GM12891 (cell line): Measurements from ENCODE around the gene SYNPO2.

Experiments used
- DNase-seq: peaks from one replicate; pipeline ENCODE4 v3.0.0; 2011; ENCODE audit warnings: low spot score; ENCODE audit not compliant: insufficient read length
- FAIRE-seq: peaks from 2 replicates; lab custom pipeline; 2011; peaks lifted over from hg19 to GRCh38; lab: Jason Lieb, UNC
- PAX5 ChIP-seq: IDR thresholded peaks from 2 replicates; pipeline ENCODE4 v1.6.1; 2011; ENCODE audit warnings: low read length, moderate library complexity, mild to moderate bottlenecking; ENCODE audit not compliant: insufficient read depth, severe bottlenecking
- POLR2A ChIP-seq: IDR thresholded peaks from 2 replicates; pipeline ENCODE4 v1.6.1; 2011; ENCODE audit warnings: low read depth, low read length, control low read depth
- POLR2AphosphoS5 ChIP-seq: IDR thresholded peaks from 2 replicates; pipeline ENCODE4 v1.6.1; 2011; ENCODE audit warnings: low read depth, low read length, control low read depth
- POU2F2 ChIP-seq: IDR thresholded peaks from 2 replicates; pipeline ENCODE4 v1.6.1; 2011; ENCODE audit warnings: low read depth, mild to moderate bottlenecking, control low read depth, low read length, moderate library complexity
- SPI1 ChIP-seq: IDR thresholded peaks from 2 replicates; pipeline ENCODE4 v1.6.1; 2011; ENCODE audit warnings: low read depth, low read length, control low read depth
- TAF1 ChIP-seq: IDR thresholded peaks from 2 replicates; pipeline ENCODE4 v1.6.1; 2011; ENCODE audit warnings: low read depth, low read length, control low read depth

SYNPO2 gene

GRCh38 chr4:118927974-118928373 is 39.3 kb downstream of the SYNPO2 start:
- DNase-seq (no peak), FAIRE-seq (no peak)
- no peak for TF ChIP-seq TAF1
- no peak for TF ChIP-seq POU2F2
- no peak for TF ChIP-seq SPI1

GRCh38 chr4:118930255-118930654 is 41.6 kb downstream of the SYNPO2 start:
- FAIRE-seq (no peak), DNase-seq (no peak)
- TF ChIP-seq PAX5 (no peak), POLR2A (no peak), POU2F2 (no peak), TAF1 (no peak), POLR2AphosphoS5 (no peak), SPI1 (no peak)

- no peak for TF ChIP-seq POLR2A
- no peak for TF ChIP-seq POU2F2
- no peak for TF ChIP-seq TAF1
- no peak for TF ChIP-seq PAX5
- TF ChIP-seq POLR2AphosphoS5: no peak
- no peak for TF ChIP-seq SPI1
- DNase-seq: no peak
- FAIRE-seq: no peak
These were observed 43.1 kb downstream of the SYNPO2 start for GRCh38 chr4:118931786-118932185.

GRCh38 chr4:118935819-118936218 is 47.2 kb downstream of the SYNPO2 start:
- FAIRE-seq (no peak), DNase-seq (no peak)
- TF ChIP-seq POU2F2: no peak
- TF ChIP-seq POLR2AphosphoS5: no peak
- no peak for TF ChIP-seq TAF1
- no peak for TF ChIP-seq POLR2A
- no peak for TF ChIP-seq SPI1
- TF ChIP-seq PAX5: no peak

- TF ChIP-seq TAF1 (no peak), POU2F2 (no peak), PAX5 (no peak), POLR2A (no peak), POLR2AphosphoS5 (no peak), SPI1 (no peak)
- FAIRE-seq (no peak), DNase-seq (no peak)
These were observed 47.8 kb downstream of the SYNPO2 start for GRCh38 chr4:118936406-118936805.

GRCh38 chr4:118939169-118939783 is 50.6 kb downstream of the SYNPO2 start:
- TF ChIP-seq SPI1: no peak
- TF ChIP-seq POLR2A: no peak
- no peak for TF ChIP-seq TAF1
- TF ChIP-seq POLR2AphosphoS5: no peak
- TF ChIP-seq POU2F2: no peak
- TF ChIP-seq PAX5: no peak
- DNase-seq (no peak), FAIRE-seq (no peak)

GRCh38 chr4:118941149-118941548 is 52.5 kb downstream of the SYNPO2 start:
- DNase-seq: no peak

GRCh38 chr4:118941799-118942198 is 53.1 kb downstream of the SYNPO2 start:
- DNase-seq (no peak), FAIRE-seq (no peak)
- TF ChIP-seq POLR2A (no peak), TAF1 (no peak)

More at GRCh38 chr4:118941149-118941548, 52.5 kb downstream of the SYNPO2 start:
- TF ChIP-seq TAF1: no peak
- no peak for TF ChIP-seq PAX5
- TF ChIP-seq POLR2AphosphoS5: no peak
- no peak for TF ChIP-seq SPI1
- no peak for TF ChIP-seq POLR2A
- TF ChIP-seq POU2F2: no peak
- FAIRE-seq: no peak

GRCh38 chr4:118942465-118942864 is 53.8 kb downstream of the SYNPO2 start:
- DNase-seq (no peak), FAIRE-seq (no peak)
- no peak for TF ChIP-seq POLR2AphosphoS5
- TF ChIP-seq TAF1: no peak
- TF ChIP-seq POLR2A: no peak
- TF ChIP-seq POU2F2: no peak
- no peak for TF ChIP-seq SPI1
- TF ChIP-seq PAX5: no peak

- DNase-seq (no peak), FAIRE-seq (peak; percentile 43)
- TF ChIP-seq POLR2A (no peak), TAF1 (no peak), POLR2AphosphoS5 (no peak)
These were observed 58.4 kb downstream of the SYNPO2 start for GRCh38 chr4:118947095-118947494.
